ENCODE measurements around the gene RASA3. TPM values are rescaled to one million over a fixed set of nuclear protein-coding genes. Genes with fewer than 3 reads are reported as not detected.
A peak's percentile ranks its signal among the peaks of the same experiment; 100 is the strongest.

Gene RASA3
- total and polyA plus RNA-seq, 12 donors: 6.8 to 16.9 (median 10.3) TPM

- Histone ChIP-seq H3K4me1 (peaks cover 0 to 14% (median 0%) of the 10 kb centered on the region in 9 donors), H3K9me3 (peaks cover 0 to 7% (median 0%) of the 10 kb centered on the region in 11 donors), H3K4me3 (no peak overlapping the region), H3K27me3 (no peaks in the 10 kb centered on the region), H3K36me3 (peaks cover 0 to 46% (median 0%) of the 10 kb centered on the region in 9 donors), H3K27ac (no peak overlapping the region)
- no peak for TF ChIP-seq CTCF (IDR thresholded peaks at IDR 0.05)
- no peak for ATAC-seq
- intact Hi-C loops (cut with DNase I): no loop called here
- DNase-seq: no peak
- WGBS, 2 donors: 92 to 94% methylated on average over 18 of the region's 18 CpGs
Measured at GRCh38 chr13:114049626-114050101, 82.8 kb downstream of the RASA3 start.

GRCh38 chr13:114049026-114049425 is 83.4 kb downstream of the RASA3 start:
- TF ChIP-seq CTCF (IDR thresholded peaks at IDR 0.05): no peak
- ATAC-seq: no peak
- Histone ChIP-seq H3K4me3 (peak overlapping the region in 1 of 10 donors; percentile 22), H3K27me3 (no peaks in the 10 kb centered on the region), H3K36me3 (peaks cover 0 to 45% (median 0%) of the 10 kb centered on the region in 9 donors), H3K27ac (no peak overlapping the region), H3K4me1 (peaks cover 0 to 14% (median 0%) of the 10 kb centered on the region in 9 donors), H3K9me3 (peaks cover 0 to 7% (median 0%) of the 10 kb centered on the region in 11 donors)
- DNase-seq: no peak
- intact Hi-C loops (cut with DNase I): no loop called here
- WGBS, 2 donors: 65 to 73% methylated on average over 15 of the region's 15 CpGs

GRCh38 chr13:114048443-114048842 is 84.0 kb downstream of the RASA3 start:
- H3K27me3 ChIP-seq: no peaks in the 10 kb centered on the region
- TF ChIP-seq CTCF (IDR thresholded peaks at IDR 0.05): no peak
- WGBS, 2 donors: 82 to 90% methylated on average over 33 of the region's 33 CpGs
- DNase-seq: no peak
- ATAC-seq: peak in 6 of 8 donors; percentile 7 to 47 (median 30)
- intact Hi-C loops (cut with DNase I): no loop called here
- H3K4me1 ChIP-seq: peaks cover 0 to 13% (median under 1%) of the 10 kb centered on the region in 9 donors
- H3K9me3 ChIP-seq: peaks cover 0 to 7% (median 0%) of the 10 kb centered on the region in 11 donors
- H3K27ac ChIP-seq: no peak overlapping the region
- peaks cover 0 to 45% (median 0%) of the 10 kb centered on the region in 9 donors for H3K36me3 ChIP-seq
- peak overlapping the region in 1 of 10 donors; percentile 22 for H3K4me3 ChIP-seq

- no peaks in the 10 kb centered on the region for H3K27me3 ChIP-seq
- no peak overlapping the region for H3K27ac ChIP-seq
- H3K4me3 ChIP-seq: no peak overlapping the region
- 93% methylated on average over 19 of the region's 19 CpGs for WGBS, 2 donors
- intact Hi-C loops (cut with DNase I): no loop called here
- ATAC-seq (no peak), DNase-seq (no peak)
- H3K9me3 ChIP-seq: peaks cover 0 to 7% (median 0%) of the 10 kb centered on the region in 11 donors
- TF ChIP-seq CTCF (IDR thresholded peaks at IDR 0.05): no peak
- H3K36me3 ChIP-seq: peaks cover 0 to 45% (median 0%) of the 10 kb centered on the region in 9 donors
- H3K4me1 ChIP-seq: peaks cover 0 to 15% (median 4%) of the 10 kb centered on the region in 9 donors
Measured at GRCh38 chr13:114047358-114047881, 85.0 kb downstream of the RASA3 start.

All from heart right ventricle (tissue), 16 donors.